Nephron (organoid): ENCODE measurements around the gene PHTF2.

ENCODE experiments used
- H3K27ac Mint-ChIP-seq, 3 experiments: 2 replicates each; pipeline ENCODE4 v1.8.0; 2020; ENCODE audit warnings: mixed read lengths in 3 of 3, mild to moderate bottlenecking in 2 of 3, moderate library complexity in 1 of 3
- H3K27me3 Mint-ChIP-seq: 2 replicates; pipeline ENCODE4 v1.8.0; 2021; ENCODE audit warnings: low read depth, mild to moderate bottlenecking, moderate library complexity, mixed read lengths
- H3K36me3 Mint-ChIP-seq: 2 replicates; pipeline ENCODE4 v1.8.0; 2020; ENCODE audit warnings: low read depth, mixed read lengths
- H3K4me1 Mint-ChIP-seq: 2 replicates; pipeline ENCODE4 v1.8.0; 2020; ENCODE audit warnings: mixed read lengths
- H3K4me3 Mint-ChIP-seq, 3 experiments: 2 replicates each; pipeline ENCODE4 v1.8.0; 2020; ENCODE audit warnings: mild to moderate bottlenecking in 3 of 3, mixed read lengths in 3 of 3, moderate library complexity in 2 of 3
- H3K9me3 Mint-ChIP-seq: 2 replicates; pipeline ENCODE4 v1.8.0; 2020; ENCODE audit warnings: mixed read lengths
- CTCF ChIP-seq, 3 experiments: fragments of 200-600 bp; sonication (generic); IDR thresholded peaks; one replicate each; pipeline ENCODE4 v1.5.0; 2021; ENCODE audit warnings: antibody characterized with exemption in 3 of 3; ENCODE audit not compliant: unreplicated experiment in 3 of 3

The PHTF2 gene

GRCh38 chr7:77800730-77801129 lies 2.2 kb downstream of the PHTF2 start:
- no peak for TF ChIP-seq CTCF (IDR thresholded peaks at IDR 0.05; ENCODE audit: unreplicated experiment in 3 of 3)
- Mint-ChIP-seq H3K4me3 (peak overlapping the region in 2 of 3 experiments; percentile 91 to 94), H3K9me3 (peaks cover 17% of the 10 kb centered on the region), H3K36me3 (peaks cover 27% of the 10 kb centered on the region), H3K27me3 (no peaks in the 10 kb centered on the region), H3K4me1 (peaks cover 29% of the 10 kb centered on the region), H3K27ac (no peak overlapping the region)

- peaks cover 46% of the 10 kb centered on the region for H3K36me3 Mint-ChIP-seq
These were observed 4.2 kb downstream of the PHTF2 start for GRCh38 chr7:77802557-77803405.

GRCh38 chr7:77806425-77806824 lies 7.9 kb downstream of the PHTF2 start:
- Mint-ChIP-seq H3K4me3 (no peak overlapping the region), H3K27me3 (no peaks in the 10 kb centered on the region), H3K4me1 (peaks cover under 1% of the 10 kb centered on the region), H3K36me3 (peaks cover 62% of the 10 kb centered on the region), H3K9me3 (peaks cover 46% of the 10 kb centered on the region), H3K27ac (no peak overlapping the region)
- no peak for TF ChIP-seq CTCF (IDR thresholded peaks at IDR 0.05; ENCODE audit: unreplicated experiment in 3 of 3)

More at GRCh38 chr7:77802557-77803405, 4.2 kb downstream of the PHTF2 start:
- Mint-ChIP-seq H3K27ac (no peak overlapping the region), H3K4me3 (peak overlapping the region; percentile 26 to 32 (median 29)), H3K9me3 (peaks cover 34% of the 10 kb centered on the region), H3K27me3 (no peaks in the 10 kb centered on the region), H3K4me1 (peaks cover 14% of the 10 kb centered on the region)
- TF ChIP-seq CTCF (IDR thresholded peaks at IDR 0.05; ENCODE audit: unreplicated experiment in 3 of 3): no peak

GRCh38 chr7:77808517-77808916 lies 9.9 kb downstream of the PHTF2 start:
- Mint-ChIP-seq H3K27me3 (no peaks in the 10 kb centered on the region), H3K4me1 (peaks cover 7% of the 10 kb centered on the region), H3K9me3 (peaks cover 49% of the 10 kb centered on the region), H3K27ac (no peak overlapping the region), H3K4me3 (no peak overlapping the region), H3K36me3 (peaks cover 61% of the 10 kb centered on the region)
- no peak for TF ChIP-seq CTCF (IDR thresholded peaks at IDR 0.05; ENCODE audit: unreplicated experiment in 3 of 3)

GRCh38 chr7:77811516-77812289 lies 13.1 kb downstream of the PHTF2 start:
- Mint-ChIP-seq H3K27ac (no peak overlapping the region), H3K9me3 (peaks cover 39% of the 10 kb centered on the region), H3K27me3 (no peaks in the 10 kb centered on the region), H3K4me3 (no peak overlapping the region), H3K4me1 (peaks cover 7% of the 10 kb centered on the region), H3K36me3 (peaks cover 52% of the 10 kb centered on the region)
- no peak for TF ChIP-seq CTCF (IDR thresholded peaks at IDR 0.05; ENCODE audit: unreplicated experiment in 3 of 3)
